ENCODE data around the gene NFYA.

DNA sequence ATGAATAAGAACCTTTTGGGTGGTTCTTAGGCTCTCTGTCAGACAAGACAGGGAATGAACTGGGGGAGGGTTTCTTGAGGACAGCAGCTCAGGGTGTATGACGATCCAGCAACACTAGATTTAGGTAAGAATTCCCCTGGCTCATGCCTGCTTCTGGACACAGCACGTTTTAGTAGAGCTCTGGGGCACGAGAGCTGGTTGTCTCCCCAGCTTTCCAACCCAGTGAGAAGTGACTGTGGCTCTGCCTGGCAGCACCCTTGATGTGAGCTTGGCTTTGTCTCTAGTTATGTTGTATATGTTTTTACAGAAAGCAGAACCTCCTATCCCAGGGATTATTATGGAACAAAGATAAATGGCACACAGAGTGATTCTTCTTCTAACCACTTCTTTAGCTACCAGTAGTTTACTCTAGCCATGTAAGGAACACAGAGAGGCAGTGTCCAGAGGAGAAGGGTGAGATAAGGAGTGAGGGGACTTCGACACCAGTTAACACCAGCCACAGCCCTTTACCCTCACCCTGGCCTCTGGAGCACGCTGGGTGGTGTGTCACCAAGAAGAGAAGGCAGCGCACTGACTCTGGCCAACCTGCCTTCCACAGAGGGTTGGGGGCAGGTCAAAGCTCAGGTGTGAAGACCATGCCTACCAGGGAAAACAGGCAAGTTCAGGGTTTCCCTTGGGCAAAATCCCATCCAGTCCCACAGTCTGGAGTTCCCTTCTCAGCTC lies 15.8 kb upstream of the NFYA start:
- TF ChIP-seq, protein P1, sequence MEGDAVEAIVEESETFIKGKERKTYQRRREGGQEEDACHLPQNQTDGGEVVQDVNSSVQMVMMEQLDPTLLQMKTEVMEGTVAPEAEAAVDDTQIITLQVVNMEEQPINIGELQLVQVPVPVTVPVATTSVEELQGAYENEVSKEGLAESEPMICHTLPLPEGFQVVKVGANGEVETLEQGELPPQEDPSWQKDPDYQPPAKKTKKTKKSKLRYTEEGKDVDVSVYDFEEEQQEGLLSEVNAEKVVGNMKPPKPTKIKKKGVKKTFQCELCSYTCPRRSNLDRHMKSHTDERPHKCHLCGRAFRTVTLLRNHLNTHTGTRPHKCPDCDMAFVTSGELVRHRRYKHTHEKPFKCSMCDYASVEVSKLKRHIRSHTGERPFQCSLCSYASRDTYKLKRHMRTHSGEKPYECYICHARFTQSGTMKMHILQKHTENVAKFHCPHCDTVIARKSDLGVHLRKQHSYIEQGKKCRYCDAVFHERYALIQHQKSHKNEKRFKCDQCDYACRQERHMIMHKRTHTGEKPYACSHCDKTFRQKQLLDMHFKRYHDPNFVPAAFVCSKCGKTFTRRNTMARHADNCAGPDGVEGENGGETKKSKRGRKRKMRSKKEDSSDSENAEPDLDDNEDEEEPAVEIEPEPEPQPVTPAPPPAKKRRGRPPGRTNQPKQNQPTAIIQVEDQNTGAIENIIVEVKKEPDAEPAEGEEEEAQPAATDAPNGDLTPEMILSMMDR (IDR thresholded peaks at IDR 0.05), result no peak
- TF ChIP-seq POLR2A (IDR thresholded peaks at IDR 0.05), result no peak

All from testis (tissue), 2 donors.